Activated CD8-positive, alpha-beta T cell treated with anti-CD3 and anti-CD28 coated beads for 36 hours (primary cell): ENCODE measurements around the gene SERP2. TPM values are rescaled to one million over a fixed set of nuclear protein-coding genes. Genes with fewer than 3 reads are reported as not detected.

Experiments used
- ATAC-seq: fragments of 200-7000 bp; cut with Tn5 transposase; one replicate; pipeline ENCODE4 v1.10.0; 2021; ENCODE audit warnings: mild to moderate bottlenecking, moderate library complexity
- CTCF ChIA-PET: fragments of 350-600 bp; sonication (Branson Sonifier 250); formaldehyde crosslinking; loops from one replicate; lab custom pipeline; 2021; ENCODE audit warnings: antibody characterized with exemption; lab: Charles Lee
- POLR2A ChIA-PET: fragments of 350-600 bp; sonication (Branson Sonifier 250); formaldehyde crosslinking; loops from one replicate; lab custom pipeline; 2021; ENCODE audit warnings: antibody characterized with exemption; lab: Charles Lee
- DNase-seq: peaks from one replicate; pipeline ENCODE4 v3.0.0-alpha.2; 2020
- H3K27ac Mint-ChIP-seq: one replicate; pipeline ENCODE4 v1.8.0; 2021; ENCODE audit warnings: mild to moderate bottlenecking, mixed read lengths
- H3K27me3 Mint-ChIP-seq: one replicate; pipeline ENCODE4 v1.8.0; 2021; ENCODE audit warnings: mixed read lengths
- H3K36me3 Mint-ChIP-seq: one replicate; pipeline ENCODE4 v1.8.0; 2021; ENCODE audit warnings: low read depth, mixed read lengths
- H3K4me1 Mint-ChIP-seq: one replicate; pipeline ENCODE4 v1.8.0; 2021; ENCODE audit warnings: low read depth, mixed read lengths
- H3K4me3 Mint-ChIP-seq: one replicate; pipeline ENCODE4 v1.8.0; 2021; ENCODE audit warnings: mild to moderate bottlenecking, moderate library complexity, mixed read lengths
- H3K9me3 Mint-ChIP-seq: one replicate; pipeline ENCODE4 v1.8.0; 2021; ENCODE audit warnings: mixed read lengths
- CTCF ChIP-seq: fragments of 200-600 bp; IDR thresholded peaks from one replicate; pipeline ENCODE4 v1.8.0; 2022; ENCODE audit warnings: antibody characterized with exemption, mild to moderate bottlenecking
- intact Hi-C: fragments of 100-400 bp; cut with micrococcal nuclease; formaldehyde crosslinking; loops from one replicate; pipeline ENCODE4 v1.10.0; 2022
- total RNA-seq, 2 experiments: library from RNA; stranded (reverse); gene quantifications; one replicate each; pipeline ENCODE4 v1.2.3, GENCODE V29; 2021

The SERP2 gene
- total RNA-seq, 2 experiments from 2014 or later, result 0.63 to 1.1 TPM

- Mint-ChIP-seq H3K36me3 (no peaks in the 10 kb centered on the region), H3K27ac (no peak overlapping the region), H3K4me1 (no peaks in the 10 kb centered on the region), H3K9me3 (no peaks in the 10 kb centered on the region), H3K4me3 (no peak overlapping the region), H3K27me3 (no peaks in the 10 kb centered on the region)
- TF ChIP-seq CTCF, result no peak
- intact Hi-C loops, result no loop called here
- POLR2A ChIA-PET, result no interaction called here
- CTCF ChIA-PET, result no interaction called here
- DNase-seq (no peak), ATAC-seq (no peak)
Measured at GRCh38 chr13:44337581-44337980, 36.0 kb upstream of the SERP2 start.

- Mint-ChIP-seq H3K9me3 (no peaks in the 10 kb centered on the region), H3K27ac (no peak overlapping the region), H3K4me1 (no peaks in the 10 kb centered on the region), H3K27me3 (no peaks in the 10 kb centered on the region), H3K36me3 (no peaks in the 10 kb centered on the region), H3K4me3 (no peak overlapping the region)
- DNase-seq (no peak), ATAC-seq (no peak)
- intact Hi-C loops, result no loop called here
- ChIA-PET POLR2A (interaction anchor here (0.8 kb wide), 1 partner anchor 34 kb away, joined by 3 read pairs; no protein-coding TSS in a partner anchor), CTCF (no interaction called here)
- no peak for TF ChIP-seq CTCF
Measured at GRCh38 chr13:44340508-44340907, 33.1 kb upstream of the SERP2 start.

- DNase-seq, result no peak
- Mint-ChIP-seq H3K27ac (no peak overlapping the region), H3K9me3 (no peaks in the 10 kb centered on the region), H3K4me3 (no peak overlapping the region), H3K27me3 (no peaks in the 10 kb centered on the region), H3K4me1 (no peaks in the 10 kb centered on the region), H3K36me3 (no peaks in the 10 kb centered on the region)
- no peak for ATAC-seq
- CTCF ChIA-PET, result no interaction called here
- POLR2A ChIA-PET, result no interaction called here
- no peak for TF ChIP-seq CTCF
- intact Hi-C loops, result no loop called here
Measured at GRCh38 chr13:44342741-44343140, 30.9 kb upstream of the SERP2 start.

GRCh38 chr13:44346534-44346933 lies 27.1 kb upstream of the SERP2 start:
- no peak for TF ChIP-seq CTCF
- POLR2A ChIA-PET, result no interaction called here
- Mint-ChIP-seq H3K4me3 (no peak overlapping the region), H3K4me1 (no peaks in the 10 kb centered on the region), H3K27me3 (no peaks in the 10 kb centered on the region), H3K27ac (no peak overlapping the region), H3K36me3 (no peaks in the 10 kb centered on the region), H3K9me3 (no peaks in the 10 kb centered on the region)
- intact Hi-C loops, result no loop called here
- DNase-seq, result no peak
- CTCF ChIA-PET, result no interaction called here
- ATAC-seq, result no peak

- CTCF ChIA-PET, result no interaction called here
- no peaks in the 10 kb centered on the region for H3K27me3 Mint-ChIP-seq
- intact Hi-C loops, result no loop called here
- no peak for ATAC-seq
- H3K27ac Mint-ChIP-seq, result no peak overlapping the region
- DNase-seq, result no peak
- peaks cover 3% of the 10 kb centered on the region for H3K4me1 Mint-ChIP-seq
- H3K9me3 Mint-ChIP-seq, result no peaks in the 10 kb centered on the region
- H3K4me3 Mint-ChIP-seq, result no peak overlapping the region
- POLR2A ChIA-PET, result no interaction called here
- no peaks in the 10 kb centered on the region for H3K36me3 Mint-ChIP-seq
- no peak for TF ChIP-seq CTCF
Measured at GRCh38 chr13:44347301-44347700, 26.3 kb upstream of the SERP2 start.
